ENCODE results near the gene LRCH2.

Gene LRCH2

GRCh38 chrX:115142057-115142456, 91.8 kb downstream of the LRCH2 start:
- no peak overlapping the region for H3K9ac ChIP-seq (ENCODE audit: low read length)
- H3K9me3 ChIP-seq (ENCODE audit: control insufficient read depth, low read length), result no peaks in the 10 kb centered on the region
- no peaks in the 10 kb centered on the region for H3K4me1 ChIP-seq (ENCODE audit: control insufficient read depth, insufficient read depth, low read length)
- no peaks in the 10 kb centered on the region for H3K27me3 ChIP-seq (ENCODE audit: control insufficient read depth, insufficient read depth, low read length)
- H3K36me3 ChIP-seq (ENCODE audit: control insufficient read depth, insufficient read depth, low read length), result no peaks in the 10 kb centered on the region
- H3K4me3 ChIP-seq (ENCODE audit: low read length), result no peak overlapping the region

GRCh38 chrX:115138040-115138439, 95.9 kb downstream of the LRCH2 start:
- Histone ChIP-seq H3K36me3 (ENCODE audit: control insufficient read depth, insufficient read depth, low read length) (no peaks in the 10 kb centered on the region), H3K9ac (ENCODE audit: low read length) (no peak overlapping the region), H3K4me1 (ENCODE audit: control insufficient read depth, insufficient read depth, low read length) (no peaks in the 10 kb centered on the region), H3K27me3 (ENCODE audit: control insufficient read depth, insufficient read depth, low read length) (no peaks in the 10 kb centered on the region), H3K9me3 (ENCODE audit: control insufficient read depth, low read length) (no peaks in the 10 kb centered on the region), H3K4me3 (ENCODE audit: low read length) (no peak overlapping the region)

- Histone ChIP-seq H3K9ac (ENCODE audit: low read length) (no peak overlapping the region), H3K36me3 (ENCODE audit: control insufficient read depth, insufficient read depth, low read length) (no peaks in the 10 kb centered on the region), H3K9me3 (ENCODE audit: control insufficient read depth, low read length) (no peaks in the 10 kb centered on the region), H3K4me1 (ENCODE audit: control insufficient read depth, insufficient read depth, low read length) (no peaks in the 10 kb centered on the region), H3K4me3 (ENCODE audit: low read length) (no peak overlapping the region), H3K27me3 (ENCODE audit: control insufficient read depth, insufficient read depth, low read length) (no peaks in the 10 kb centered on the region)
Observed at GRCh38 chrX:115134382-115134781, 99.5 kb downstream of the LRCH2 start.

GRCh38 chrX:115112411-115112810, 121.5 kb downstream of the LRCH2 start:
- no peaks in the 10 kb centered on the region for H3K36me3 ChIP-seq (ENCODE audit: control insufficient read depth, insufficient read depth, low read length)

GRCh38 chrX:115098897-115099296, 135.0 kb downstream of the LRCH2 start:
- Histone ChIP-seq H3K9me3 (ENCODE audit: control insufficient read depth, low read length) (no peaks in the 10 kb centered on the region), H3K4me1 (ENCODE audit: control insufficient read depth, insufficient read depth, low read length) (no peaks in the 10 kb centered on the region), H3K36me3 (ENCODE audit: control insufficient read depth, insufficient read depth, low read length) (no peaks in the 10 kb centered on the region), H3K9ac (ENCODE audit: low read length) (no peak overlapping the region), H3K4me3 (ENCODE audit: low read length) (no peak overlapping the region), H3K27me3 (ENCODE audit: control insufficient read depth, insufficient read depth, low read length) (no peaks in the 10 kb centered on the region)

More at GRCh38 chrX:115112411-115112810, 121.5 kb downstream of the LRCH2 start:
- no peaks in the 10 kb centered on the region for H3K4me1 ChIP-seq (ENCODE audit: control insufficient read depth, insufficient read depth, low read length)
- H3K9me3 ChIP-seq (ENCODE audit: control insufficient read depth, low read length), result no peaks in the 10 kb centered on the region
- no peaks in the 10 kb centered on the region for H3K27me3 ChIP-seq (ENCODE audit: control insufficient read depth, insufficient read depth, low read length)
- H3K9ac ChIP-seq (ENCODE audit: low read length), result no peak overlapping the region
- H3K4me3 ChIP-seq (ENCODE audit: low read length), result no peak overlapping the region

GRCh38 chrX:115093191-115093590, 140.7 kb downstream of the LRCH2 start:
- Histone ChIP-seq H3K36me3 (ENCODE audit: control insufficient read depth, insufficient read depth, low read length) (no peaks in the 10 kb centered on the region), H3K27me3 (ENCODE audit: control insufficient read depth, insufficient read depth, low read length) (no peaks in the 10 kb centered on the region), H3K9me3 (ENCODE audit: control insufficient read depth, low read length) (no peaks in the 10 kb centered on the region), H3K9ac (ENCODE audit: low read length) (no peak overlapping the region), H3K4me3 (ENCODE audit: low read length) (no peak overlapping the region), H3K4me1 (ENCODE audit: control insufficient read depth, insufficient read depth, low read length) (no peaks in the 10 kb centered on the region)

GRCh38 chrX:115089419-115089818, 144.5 kb downstream of the LRCH2 start:
- H3K4me1 ChIP-seq (ENCODE audit: control insufficient read depth, insufficient read depth, low read length), result no peaks in the 10 kb centered on the region
- H3K4me3 ChIP-seq (ENCODE audit: low read length), result no peak overlapping the region
- H3K9me3 ChIP-seq (ENCODE audit: control insufficient read depth, low read length), result no peaks in the 10 kb centered on the region
- H3K27me3 ChIP-seq (ENCODE audit: control insufficient read depth, insufficient read depth, low read length), result no peaks in the 10 kb centered on the region
- H3K9ac ChIP-seq (ENCODE audit: low read length), result no peak overlapping the region
- H3K36me3 ChIP-seq (ENCODE audit: control insufficient read depth, insufficient read depth, low read length), result no peaks in the 10 kb centered on the region

GRCh38 chrX:115068896-115069295, 165.0 kb downstream of the LRCH2 start:
- Histone ChIP-seq H3K36me3 (ENCODE audit: control insufficient read depth, insufficient read depth, low read length) (no peaks in the 10 kb centered on the region), H3K4me3 (ENCODE audit: low read length) (no peak overlapping the region), H3K9me3 (ENCODE audit: control insufficient read depth, low read length) (no peaks in the 10 kb centered on the region), H3K9ac (ENCODE audit: low read length) (no peak overlapping the region), H3K4me1 (ENCODE audit: control insufficient read depth, insufficient read depth, low read length) (no peaks in the 10 kb centered on the region), H3K27me3 (ENCODE audit: control insufficient read depth, insufficient read depth, low read length) (no peaks in the 10 kb centered on the region)

- no peak overlapping the region for H3K4me3 ChIP-seq (ENCODE audit: low read length)
- H3K27me3 ChIP-seq (ENCODE audit: control insufficient read depth, insufficient read depth, low read length), result no peaks in the 10 kb centered on the region
- no peaks in the 10 kb centered on the region for H3K4me1 ChIP-seq (ENCODE audit: control insufficient read depth, insufficient read depth, low read length)
- no peak overlapping the region for H3K9ac ChIP-seq (ENCODE audit: low read length)
- no peaks in the 10 kb centered on the region for H3K9me3 ChIP-seq (ENCODE audit: control insufficient read depth, low read length)
- no peaks in the 10 kb centered on the region for H3K36me3 ChIP-seq (ENCODE audit: control insufficient read depth, insufficient read depth, low read length)
Observed at GRCh38 chrX:115067812-115068211, 166.1 kb downstream of the LRCH2 start.

- Histone ChIP-seq H3K27me3 (ENCODE audit: control insufficient read depth, insufficient read depth, low read length) (no peaks in the 10 kb centered on the region), H3K4me1 (ENCODE audit: control insufficient read depth, insufficient read depth, low read length) (no peaks in the 10 kb centered on the region), H3K9me3 (ENCODE audit: control insufficient read depth, low read length) (no peaks in the 10 kb centered on the region), H3K36me3 (ENCODE audit: control insufficient read depth, insufficient read depth, low read length) (no peaks in the 10 kb centered on the region), H3K9ac (ENCODE audit: low read length) (no peak overlapping the region), H3K4me3 (ENCODE audit: low read length) (no peak overlapping the region)
Observed at GRCh38 chrX:115065304-115065703, 168.6 kb downstream of the LRCH2 start.

All from mucosa of stomach (tissue), 1 donor.